SH-SY5Y (cell line): ENCODE data around the gene ANKRD52.

Experiments
- GATA2 ChIP-seq: IDR thresholded peaks from 2 replicates; pipeline ENCODE4 v1.6.1; 2011; ENCODE audit warnings: mild to moderate bottlenecking, low read depth, low read length
- GATA3 ChIP-seq: IDR thresholded peaks from 2 replicates; pipeline ENCODE4 v1.6.1; 2011; ENCODE audit warnings: low read depth, mild to moderate bottlenecking, low read length, moderate library complexity

DNA sequence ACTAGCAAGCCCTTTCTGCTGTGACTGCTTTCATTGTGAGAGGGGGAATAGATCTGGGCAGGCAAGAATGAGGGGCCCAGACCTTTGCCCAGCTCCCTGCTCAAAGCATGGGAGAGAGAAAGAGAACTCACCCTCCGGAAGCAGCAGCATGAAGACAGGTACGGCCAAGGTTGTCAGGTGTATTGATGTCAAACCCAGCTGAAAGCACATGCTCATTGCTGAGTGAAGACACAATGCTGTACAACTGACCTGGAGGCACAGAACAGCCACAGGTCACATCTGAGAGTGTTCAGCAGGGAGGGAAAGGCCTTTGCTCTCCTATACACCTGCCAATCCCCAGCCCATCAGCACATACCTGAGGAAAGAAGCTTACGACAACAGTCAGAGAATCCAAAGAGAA lies 5.5 kb downstream of the ANKRD52 start:
- no peak for TF ChIP-seq GATA2
- TF ChIP-seq GATA3: no peak
